Esophagus squamous epithelium (tissue), 4 donors: ENCODE measurements around the gene RUNDC3A.

ENCODE experiments used
- CTCF ChIP-seq, 6 experiments: fragments of 450-650 bp in 4 of 6; fragments of 200-600 bp in 2 of 6; sonication (generic) in 2 of 6; IDR thresholded peaks; one replicate each; pipeline ENCODE4 v1.5.1; 2016 to 2019; ENCODE audit warnings: antibody characterized with exemption in 6 of 6, mild to moderate bottlenecking in 4 of 6, moderate library complexity in 4 of 6
- POLR2A ChIP-seq, 4 donors: fragments of 450-650 bp; IDR thresholded peaks; one replicate each; pipeline ENCODE4 v1.6.1; 2017; ENCODE audit warnings: antibody characterized with exemption in 4 of 4, mild to moderate bottlenecking in 4 of 4, moderate library complexity in 3 of 4

- TF ChIP-seq POLR2A (IDR thresholded peaks at IDR 0.05) (no peak), CTCF (IDR thresholded peaks at IDR 0.05) (no peak)
Measured at GRCh38 chr17:44267818-44268490, 40.4 kb upstream of the RUNDC3A start, which contains the start of gene SLC4A1.
